Measurements from ENCODE around the gene VPS37C. TPM values are rescaled to one million over a fixed set of nuclear protein-coding genes. Genes with fewer than 3 reads are reported as not detected.

Gene VPS37C
- total and polyA plus RNA-seq, 9 of the 15 experiments (the other 6 are each of a cell fraction or from before 2014, with no cell fraction given) = 0.62 to 29.8 (median 11.5) TPM

GRCh38 chr11:61151545-61152252 lies 9.5 kb downstream of the VPS37C start (continued):
- TF ChIP-seq CHAMP1 (IDR thresholded peaks at IDR 0.05) = no peak
- no peak for TF ChIP-seq ARID2 (IDR thresholded peaks at IDR 0.05)
- TF ChIP-seq ZNF444 (CRISPR knock-in tag; IDR thresholded peaks at IDR 0.05) = no peak
- no peak for TF ChIP-seq BMI1 (IDR thresholded peaks at IDR 0.05; ENCODE audit: low read length)
- TF ChIP-seq CCAR2 (IDR thresholded peaks at IDR 0.05; ENCODE audit: low read depth, low read length) = no peak
- TF ChIP-seq ZNF384 (IDR thresholded peaks at IDR 0.05; ENCODE audit: low read depth, low read length) = no peak
- no peak for TF ChIP-seq HNRNPK (IDR thresholded peaks at IDR 0.05; ENCODE audit: low read depth, low read length, poor library complexity, severe bottlenecking)
- TF ChIP-seq, protein P1, sequence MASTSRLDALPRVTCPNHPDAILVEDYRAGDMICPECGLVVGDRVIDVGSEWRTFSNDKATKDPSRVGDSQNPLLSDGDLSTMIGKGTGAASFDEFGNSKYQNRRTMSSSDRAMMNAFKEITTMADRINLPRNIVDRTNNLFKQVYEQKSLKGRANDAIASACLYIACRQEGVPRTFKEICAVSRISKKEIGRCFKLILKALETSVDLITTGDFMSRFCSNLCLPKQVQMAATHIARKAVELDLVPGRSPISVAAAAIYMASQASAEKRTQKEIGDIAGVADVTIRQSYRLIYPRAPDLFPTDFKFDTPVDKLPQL (IDR thresholded peaks at IDR 0.05; ENCODE audit: extremely low read depth, insufficient read length) = no peak
- peak; percentile 89 for TF ChIP-seq ARID1B (IDR thresholded peaks at IDR 0.05)
- TF ChIP-seq HSF4 (CRISPR knock-in tag; IDR thresholded peaks at IDR 0.05; ENCODE audit: borderline replicate concordance) = no peak
- TF ChIP-seq BRCA1 (IDR thresholded peaks at IDR 0.05) = no peak
- TF ChIP-seq BRCA1 (CRISPR knock-in tag; IDR thresholded peaks at IDR 0.05) = no peak
- no peak for TF ChIP-seq BRF1 (IDR thresholded peaks at IDR 0.05; ENCODE audit: borderline replicate concordance, extremely low read depth, insufficient read length)
- no peak for TF ChIP-seq ZKSCAN8 (CRISPR knock-in tag; IDR thresholded peaks at IDR 0.05)
- TF ChIP-seq SRSF7 (optimal IDR thresholded peaks at IDR 0.05; ENCODE audit: low read depth, low read length) = no peak
- TF ChIP-seq MYC (IDR thresholded peaks at IDR 0.05; ENCODE audit: low read depth, low read length) = no peak
- TF ChIP-seq MYC (CRISPR knock-in tag; IDR thresholded peaks at IDR 0.05; ENCODE audit: borderline replicate concordance, low read depth) = no peak
- TF ChIP-seq POLR2B (IDR thresholded peaks at IDR 0.05; ENCODE audit: low read depth, partially characterized antibody) = no peak
- TF ChIP-seq SNIP1 (IDR thresholded peaks at IDR 0.05; ENCODE audit: low read depth) = no peak
- no peak for TF ChIP-seq SETDB1 (IDR thresholded peaks at IDR 0.05; ENCODE audit: low read length)
- no peak for TF ChIP-seq HLTF (IDR thresholded peaks at IDR 0.05)
- 0 out of 2 replicates have a peak, but pooled peaks have one; percentile 11 for TF ChIP-seq L3MBTL2 (IDR thresholded peaks at IDR 0.05)
- TF ChIP-seq BCL6 (CRISPR knock-in tag; IDR thresholded peaks at IDR 0.05) = no peak
- TF ChIP-seq, protein P2, sequence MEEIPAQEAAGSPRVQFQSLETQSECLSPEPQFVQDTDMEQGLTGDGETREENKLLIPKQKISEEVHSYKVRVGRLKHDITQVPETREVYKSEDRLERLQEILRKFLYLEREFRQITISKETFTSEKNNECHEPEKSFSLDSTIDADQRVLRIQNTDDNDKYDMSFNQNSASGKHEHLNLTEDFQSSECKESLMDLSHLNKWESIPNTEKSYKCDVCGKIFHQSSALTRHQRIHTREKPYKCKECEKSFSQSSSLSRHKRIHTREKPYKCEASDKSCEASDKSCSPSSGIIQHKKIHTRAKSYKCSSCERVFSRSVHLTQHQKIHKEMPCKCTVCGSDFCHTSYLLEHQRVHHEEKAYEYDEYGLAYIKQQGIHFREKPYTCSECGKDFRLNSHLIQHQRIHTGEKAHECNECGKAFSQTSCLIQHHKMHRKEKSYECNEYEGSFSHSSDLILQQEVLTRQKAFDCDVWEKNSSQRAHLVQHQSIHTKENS (CRISPR knock-in tag; IDR thresholded peaks at IDR 0.05) = no peak
